HEK293T (cell line): ENCODE data around the gene COPZ1.
"Not testable (repeated sequence)": the region's sequence is repeated elsewhere in the genome, so short reads cannot be mapped to it uniquely, and the experiment has no call there.

Experiments
- CTCF ChIA-PET: fragments of 350-600 bp; formaldehyde crosslinking; extraction: SDS; loops from one replicate; lab custom pipeline; 2021; ENCODE audit warnings: antibody characterized with exemption, inconsistent platforms; lab: Yijun Ruan, JAX
- POLR2A ChIA-PET: fragments of 350-600 bp; formaldehyde crosslinking; extraction: SDS; loops from one replicate; lab custom pipeline; 2020; ENCODE audit warnings: antibody characterized with exemption, inconsistent platforms; lab: Yijun Ruan, JAX
- DNase-seq: peaks from one replicate; pipeline ENCODE4 v3.0.0; 2012; ENCODE audit warnings: mixed read lengths; ENCODE audit errors: extremely low spot score
- ARNT ChIP-seq: fragments of 450-650 bp; IDR thresholded peaks from 2 replicates; pipeline ENCODE4 v1.6.1; 2017; ENCODE audit warnings: mild to moderate bottlenecking
- BHLHE40 ChIP-seq: fragments of 450-650 bp; IDR thresholded peaks from 2 replicates; pipeline ENCODE4 v1.6.1; 2016; ENCODE audit warnings: mild to moderate bottlenecking, moderate library complexity, borderline replicate concordance
- CTBP1 ChIP-seq: fragments of 450-650 bp; IDR thresholded peaks from 2 replicates; pipeline ENCODE4 v1.6.1; 2016; ENCODE audit warnings: borderline replicate concordance
- ELF4 ChIP-seq: fragments of 450-650 bp; IDR thresholded peaks from 2 replicates; pipeline ENCODE4 v1.6.1; 2017; ENCODE audit warnings: antibody characterized with exemption
- FOXA1 ChIP-seq: fragments of 450-650 bp; IDR thresholded peaks from 2 replicates; pipeline ENCODE4 v1.6.1; 2016; ENCODE audit warnings: mild to moderate bottlenecking
- FOXK2 ChIP-seq: fragments of 450-650 bp; IDR thresholded peaks from 2 replicates; pipeline ENCODE4 v1.6.1; 2016; ENCODE audit warnings: mild to moderate bottlenecking
- FOXM1 ChIP-seq: fragments of 450-650 bp; IDR thresholded peaks from 2 replicates; pipeline ENCODE4 v1.6.1; 2017; ENCODE audit warnings: mild to moderate bottlenecking, borderline replicate concordance
- HDGF ChIP-seq: fragments of 450-650 bp; IDR thresholded peaks from 2 replicates; pipeline ENCODE4 v1.6.1; 2017; ENCODE audit warnings: antibody characterized with exemption, borderline replicate concordance
- L3MBTL2 ChIP-seq: fragments of 450-650 bp; conservative IDR thresholded peaks from 2 replicates; pipeline ENCODE4 v1.6.1; 2016; ENCODE audit warnings: mild to moderate bottlenecking
- LEF1 ChIP-seq: fragments of 450-650 bp; IDR thresholded peaks from 2 replicates; pipeline ENCODE4 v1.6.1; 2017; ENCODE audit warnings: mild to moderate bottlenecking, borderline replicate concordance
- NFRKB ChIP-seq: fragments of 450-650 bp; IDR thresholded peaks from 2 replicates; pipeline ENCODE4 v1.6.1; 2016; ENCODE audit warnings: mild to moderate bottlenecking, moderate library complexity
- PKNOX1 ChIP-seq: fragments of 450-650 bp; IDR thresholded peaks from 2 replicates; pipeline ENCODE4 v1.6.1; 2016
- SP1 ChIP-seq: fragments of 450-650 bp; IDR thresholded peaks from 2 replicates; pipeline ENCODE4 v1.6.1; 2017
- SUZ12 ChIP-seq: fragments of 450-650 bp; IDR thresholded peaks from 2 replicates; pipeline ENCODE4 v1.6.1; 2016; ENCODE audit warnings: mild to moderate bottlenecking
- TARDBP ChIP-seq: fragments of 450-650 bp; IDR thresholded peaks from 2 replicates; pipeline ENCODE4 v1.6.1; 2016
- ZNF384 ChIP-seq: fragments of 450-650 bp; IDR thresholded peaks from 2 replicates; pipeline ENCODE4 v1.6.1; 2016

The COPZ1 gene

GRCh38 chr12:54306925-54307741 lies 17.8 kb upstream of the COPZ1 start:
- TF ChIP-seq FOXK2 (no peak), FOXA1 (no peak), LEF1 (no peak), TARDBP (no peak), SP1 (no peak), CTBP1 (no peak), BHLHE40 (no peak), ZNF384 (no peak), ARNT (no peak), ELF4 (no peak), NFRKB (no peak), FOXM1 (no peak), HDGF (no peak)
- ChIA-PET POLR2A (interaction anchor here (1.5 to 3.8 kb wide), 2 partner anchors 27 to 52 kb away, joined by 4 to 19 read pairs; partner anchors contain the start of genes CBX5 and HNRNPA1), CTCF (interaction anchor here (0.6 to 0.8 kb wide), 4 partner anchors 15 to 240 kb away, joined by 3 to 4 read pairs (median 4); partner anchors contain the start of gene COPZ1)
- no peak for DNase-seq

- ChIA-PET CTCF (interaction anchor here (0.6 to 0.9 kb wide), 2 partner anchors 22 to 25 kb away, joined by 4 to 8 read pairs; no protein-coding TSS in a partner anchor), POLR2A (no interaction called here)
These were observed 13.9 kb upstream of the COPZ1 start for GRCh38 chr12:54311051-54311450.

GRCh38 chr12:54312309-54312708 lies 12.6 kb upstream of the COPZ1 start:
- CTCF ChIA-PET, POLR2A ChIA-PET, DNase-seq: not testable (repeated sequence)

More at GRCh38 chr12:54311051-54311450, 13.9 kb upstream of the COPZ1 start:
- TF ChIP-seq ZNF384 (no peak), L3MBTL2 (no peak), HDGF (no peak)
- no peak for DNase-seq

GRCh38 chr12:54321363-54321762 lies 3.6 kb upstream of the COPZ1 start:
- TF ChIP-seq TARDBP (no peak), ELF4 (no peak), SP1 (no peak), PKNOX1 (no peak), FOXM1 (no peak), BHLHE40 (no peak), LEF1 (no peak), FOXA1 (no peak), ARNT (no peak), FOXK2 (no peak), SUZ12 (no peak), NFRKB (no peak)
- POLR2A ChIA-PET = interaction anchor here (0.6 kb wide), 1 partner anchor 270 kb away, joined by 3 read pairs; no protein-coding TSS in a partner anchor
- DNase-seq = no peak
- CTCF ChIA-PET = interaction anchor here (0.6 kb wide), 1 partner anchor 343 kb away, joined by 4 read pairs; no protein-coding TSS in a partner anchor

GRCh38 chr12:54325442-54326109 lies 645 bp downstream of the COPZ1 start:
- TF ChIP-seq L3MBTL2 (peak; percentile 52), ZNF384 (peak; percentile 77)
- POLR2A ChIA-PET = interaction anchor here (0.6 to 2.9 kb wide), 14 partner anchors 9 to 110 kb away, joined by 3 to 42 read pairs (median 4); partner anchors contain the start of genes CBX5 and HNRNPA1
- DNase-seq = not testable (repeated sequence)
- CTCF ChIA-PET = interaction anchor here (0.6 to 2.2 kb wide), 21 partner anchors 8 to 125 kb away, joined by 3 to 21 read pairs (median 4); no protein-coding TSS in a partner anchor

- ChIA-PET POLR2A (interaction anchor here (1.7 kb wide), 1 partner anchor 48 kb away, joined by 5 read pairs; the partner anchor contains the start of genes CBX5 and HNRNPA1), CTCF (interaction anchor here (0.9 kb wide), 1 partner anchor 30 kb away, joined by 3 read pairs; no protein-coding TSS in a partner anchor)
- no peak for DNase-seq
- TF ChIP-seq NFRKB (no peak), FOXK2 (no peak), TARDBP (no peak)
These were observed 3.8 kb downstream of the COPZ1 start for GRCh38 chr12:54328595-54329337.

GRCh38 chr12:54329759-54330158 lies 4.8 kb downstream of the COPZ1 start:
- POLR2A ChIA-PET = interaction anchor here (1.8 kb wide), 1 partner anchor 29 kb away, joined by 4 read pairs; no protein-coding TSS in a partner anchor

More at GRCh38 chr12:54329759-54330158, 4.8 kb downstream of the COPZ1 start:
- no peak for DNase-seq
- CTCF ChIA-PET = no interaction called here
- TF ChIP-seq CTBP1 (no peak), HDGF (no peak), FOXM1 (no peak), SUZ12 (no peak), ARNT (no peak), FOXK2 (no peak), FOXA1 (no peak), BHLHE40 (no peak), NFRKB (no peak), ELF4 (no peak), ZNF384 (no peak), SP1 (no peak), PKNOX1 (no peak), TARDBP (no peak), LEF1 (no peak), L3MBTL2 (no peak)
